ENCODE data around the gene GNAI1.

GNAI1 gene

DNA sequence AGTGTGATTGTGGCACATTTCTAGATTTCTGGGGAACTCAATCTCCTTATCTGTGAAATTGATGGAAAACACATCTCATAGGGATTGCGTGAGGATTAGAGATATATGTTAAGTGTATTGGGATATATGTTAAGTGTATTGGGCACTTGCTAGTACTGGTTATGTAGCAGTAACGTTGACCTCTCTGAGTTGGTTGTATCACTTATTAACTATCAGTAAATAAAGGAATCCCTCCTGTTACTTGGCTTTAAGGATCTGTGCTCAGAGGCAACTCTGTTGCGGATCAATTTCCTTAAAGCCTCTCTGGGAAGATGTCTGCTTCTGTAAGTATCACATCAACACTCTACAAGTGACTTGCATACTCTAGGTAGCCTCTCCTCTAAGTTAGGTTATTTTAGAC is 25.2 kb downstream of the GNAI1 start:
- no peak for DNase-seq (ENCODE audit: low read depth)

DNA sequence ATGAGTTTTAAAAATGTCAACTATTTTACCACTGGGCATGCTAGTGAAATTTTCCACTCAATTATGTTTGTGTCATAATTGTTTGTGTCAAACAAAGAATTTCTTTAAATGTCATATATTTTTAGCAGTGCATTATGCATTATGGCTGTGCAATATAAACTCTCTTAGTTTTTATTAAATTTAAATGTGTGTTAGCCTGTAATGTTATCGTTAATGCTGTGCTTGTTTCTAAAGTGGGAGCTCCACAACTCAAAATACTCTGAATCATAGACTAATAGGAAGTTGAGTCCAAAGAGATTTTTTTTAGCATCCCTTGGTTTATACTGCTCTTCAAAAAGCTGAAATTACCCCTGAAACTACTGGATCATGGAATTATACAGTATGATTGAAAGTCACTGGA is 26.8 kb downstream of the GNAI1 start:
- no peak for DNase-seq (ENCODE audit: low read depth)

DNA sequence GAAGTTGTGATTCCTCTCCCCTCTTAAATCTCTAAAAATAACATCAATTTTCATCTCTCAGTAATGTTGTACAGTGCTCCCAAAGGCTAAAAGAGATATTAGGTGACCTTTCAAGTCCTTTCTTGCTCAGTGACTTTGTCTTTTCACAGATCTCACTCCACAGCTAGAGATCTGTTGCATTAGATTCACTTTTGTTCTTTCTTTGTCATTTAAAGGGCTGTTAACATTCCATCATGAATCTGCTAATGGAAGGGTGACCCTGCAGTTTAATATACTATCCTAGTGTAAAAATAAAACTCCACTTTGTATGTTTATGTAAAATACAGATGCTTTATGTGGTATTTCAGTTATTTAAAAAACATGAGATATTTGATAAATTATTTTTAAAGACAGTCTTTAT is 30.5 kb downstream of the GNAI1 start:
- no peak for DNase-seq (ENCODE audit: low read depth)

DNA sequence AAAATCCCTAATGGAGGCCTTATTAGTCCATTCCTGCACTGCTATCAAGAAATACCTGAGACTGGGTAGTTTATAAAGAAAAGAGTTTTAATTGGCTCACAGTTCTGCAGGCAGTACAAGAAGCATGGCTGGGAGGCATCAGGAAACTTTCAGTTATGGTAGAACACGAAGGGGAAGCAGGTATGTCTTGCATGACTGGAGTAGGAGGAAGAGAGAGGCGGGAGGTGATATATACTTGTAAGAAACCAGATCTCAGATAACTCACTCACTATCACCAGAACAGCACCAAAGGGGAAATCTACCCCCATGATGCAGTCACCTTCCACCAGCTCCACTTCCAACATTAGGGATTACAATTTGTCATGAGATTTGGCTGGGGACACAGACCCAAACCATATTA is 35.8 kb downstream of the GNAI1 start:
- no peak for DNase-seq (ENCODE audit: low read depth)

- no peak for DNase-seq (ENCODE audit: low read depth)
Observed at GRCh38 chr7:80172387-80172786, 37.8 kb downstream of the GNAI1 start.

- DNase-seq (ENCODE audit: low read depth) = no peak
Observed at GRCh38 chr7:80175744-80176143, 41.1 kb downstream of the GNAI1 start.

GRCh38 chr7:80181411-80181810 is 46.8 kb downstream of the GNAI1 start:
- no peak for DNase-seq (ENCODE audit: low read depth)

DNA sequence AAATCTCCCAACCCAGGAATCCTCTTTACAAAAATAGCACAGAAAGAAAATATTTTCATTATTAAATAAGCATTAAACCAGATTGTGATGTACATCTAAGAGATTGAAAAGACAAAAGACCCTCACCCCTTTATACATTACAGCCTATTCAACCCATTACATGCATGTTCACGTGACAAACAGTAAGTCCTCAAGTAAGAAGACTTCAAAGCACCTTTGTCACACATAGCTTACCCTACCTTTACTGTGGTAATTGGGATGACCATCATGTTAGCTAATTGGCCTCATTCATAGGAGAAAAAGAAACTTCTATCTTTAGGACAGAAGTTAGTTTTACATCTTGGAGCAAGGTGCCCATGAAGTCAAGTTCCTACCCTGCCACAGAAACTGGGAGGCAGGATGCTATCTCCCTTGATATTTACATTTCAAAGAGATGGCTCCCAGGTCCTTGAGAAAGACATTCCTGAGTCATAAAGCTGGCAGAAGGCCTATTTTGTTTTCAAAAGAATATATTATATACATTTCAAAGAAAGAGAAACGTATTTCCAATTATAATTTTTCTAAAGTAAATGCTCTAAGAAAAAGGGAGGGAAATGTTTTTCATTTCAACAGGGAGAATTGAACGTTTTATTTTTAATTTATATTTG is 48.1 kb downstream of the GNAI1 start:
- no peak for DNase-seq (ENCODE audit: low read depth)

GRCh38 chr7:80183351-80183750 is 48.7 kb downstream of the GNAI1 start:
- no peak for DNase-seq (ENCODE audit: low read depth)

GRCh38 chr7:80183900-80184685 is 49.5 kb downstream of the GNAI1 start:
- no peak for DNase-seq (ENCODE audit: low read depth)

DNA sequence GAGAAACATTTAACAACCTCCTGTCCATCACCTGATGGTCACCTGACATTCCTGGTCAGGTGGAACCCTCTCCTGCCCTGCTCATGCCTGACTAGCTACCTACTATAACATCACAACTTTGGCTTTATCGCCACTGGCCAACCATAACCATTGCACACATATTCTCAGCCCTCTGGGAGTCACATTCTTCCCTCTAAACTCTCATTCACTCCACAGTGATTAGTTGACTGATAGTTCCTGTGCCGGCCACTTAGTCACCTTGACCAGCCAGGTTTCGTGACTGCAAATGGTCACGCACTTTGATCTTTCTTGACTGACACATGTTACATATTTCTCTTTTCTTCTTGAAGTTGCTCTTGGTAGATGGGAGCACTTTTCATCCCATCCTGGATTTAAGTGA is 50.1 kb downstream of the GNAI1 start:
- DNase-seq (ENCODE audit: low read depth) = no peak

- DNase-seq (ENCODE audit: low read depth) = no peak
Observed at GRCh38 chr7:80185571-80185970, 50.9 kb downstream of the GNAI1 start.

DNA sequence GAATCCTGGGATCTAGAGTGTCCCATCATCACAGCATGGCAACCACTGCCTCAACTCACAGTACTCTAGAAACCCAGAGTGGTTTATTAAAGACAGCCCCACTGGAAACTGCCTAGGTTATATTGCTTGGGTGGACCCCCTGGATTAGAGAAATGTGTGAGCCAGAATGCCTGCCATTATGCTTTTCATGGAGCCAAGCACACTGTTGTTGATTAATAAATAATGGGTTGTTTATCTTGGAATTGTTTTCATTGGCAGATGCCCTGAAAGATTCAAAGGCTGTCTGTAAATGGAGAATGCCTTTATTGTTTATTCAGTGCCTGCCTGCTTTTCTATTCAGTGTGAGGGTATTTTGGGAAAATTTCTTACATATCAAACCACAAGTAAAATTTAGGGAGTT is 52.1 kb downstream of the GNAI1 start:
- DNase-seq (ENCODE audit: low read depth) = no peak

GRCh38 chr7:80187279-80187678 is 52.6 kb downstream of the GNAI1 start:
- DNase-seq (ENCODE audit: low read depth) = no peak

DNA sequence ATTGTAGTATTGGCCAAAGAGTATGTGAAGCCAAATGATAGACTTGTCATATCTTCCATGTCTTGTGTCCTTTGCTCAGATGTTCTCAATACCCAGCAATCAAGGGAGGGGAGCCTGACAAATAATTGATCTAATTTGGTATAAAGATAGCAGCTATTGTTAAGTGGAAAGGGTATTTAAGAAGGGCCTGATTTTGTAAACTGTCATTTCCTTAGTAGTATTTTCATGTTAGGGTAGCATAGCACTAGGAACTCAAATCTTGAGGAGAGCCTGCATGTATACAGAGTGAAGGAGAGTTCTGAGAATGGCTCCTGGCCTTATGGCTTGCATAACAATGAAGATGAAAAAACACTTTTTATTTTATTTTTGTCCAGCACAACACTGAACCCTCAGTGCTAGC is 53.1 kb downstream of the GNAI1 start:
- no peak for DNase-seq (ENCODE audit: low read depth)

GRCh38 chr7:80189638-80190037 is 55.0 kb downstream of the GNAI1 start:
- no peak for DNase-seq (ENCODE audit: low read depth)

DNA sequence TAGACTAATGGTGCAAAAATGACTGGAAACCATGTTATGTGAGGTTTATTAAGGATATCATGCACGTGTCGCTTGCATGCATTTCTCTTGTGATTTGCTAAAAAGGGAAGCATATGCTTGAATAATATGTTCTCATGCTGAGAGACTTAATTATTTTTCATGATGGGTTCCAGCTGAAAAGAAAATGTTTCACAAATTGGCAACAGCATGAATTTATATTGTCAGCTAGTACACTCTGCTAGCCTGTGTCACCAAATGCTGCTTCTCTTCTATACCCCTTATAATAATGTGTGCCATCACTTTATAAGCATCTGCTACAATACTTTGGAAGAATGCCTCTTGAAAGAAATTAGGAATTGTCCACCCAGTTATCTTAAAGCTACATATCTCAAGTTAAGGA is 63.0 kb downstream of the GNAI1 start:
- DNase-seq (ENCODE audit: low read depth) = no peak

GRCh38 chr7:80199051-80199450 is 64.4 kb downstream of the GNAI1 start:
- no peak for DNase-seq (ENCODE audit: low read depth)

- no peak for DNase-seq (ENCODE audit: low read depth)
Observed at GRCh38 chr7:80204454-80204853, 69.8 kb downstream of the GNAI1 start.

DNA sequence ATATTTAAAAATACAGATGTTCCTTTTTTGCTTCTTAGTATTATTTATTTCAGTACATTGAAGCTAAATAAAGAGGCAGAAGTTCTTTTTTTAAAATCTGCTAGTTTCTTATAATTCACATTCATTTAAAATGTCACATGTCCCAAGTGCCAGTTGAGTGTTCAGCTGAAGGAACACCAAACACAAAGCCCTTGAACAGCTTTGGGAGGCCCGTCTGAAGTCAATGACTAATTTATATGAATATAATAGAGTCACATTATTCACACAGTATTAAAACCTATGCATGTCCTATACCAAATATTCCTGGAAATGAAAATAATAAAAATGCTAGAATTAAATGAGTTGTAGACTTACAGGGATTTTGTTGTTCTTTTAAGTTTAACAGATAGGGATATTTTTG is 70.3 kb downstream of the GNAI1 start:
- DNase-seq (ENCODE audit: low read depth) = no peak

GRCh38 chr7:80206763-80207162 is 72.1 kb downstream of the GNAI1 start:
- no peak for DNase-seq (ENCODE audit: low read depth)

DNA sequence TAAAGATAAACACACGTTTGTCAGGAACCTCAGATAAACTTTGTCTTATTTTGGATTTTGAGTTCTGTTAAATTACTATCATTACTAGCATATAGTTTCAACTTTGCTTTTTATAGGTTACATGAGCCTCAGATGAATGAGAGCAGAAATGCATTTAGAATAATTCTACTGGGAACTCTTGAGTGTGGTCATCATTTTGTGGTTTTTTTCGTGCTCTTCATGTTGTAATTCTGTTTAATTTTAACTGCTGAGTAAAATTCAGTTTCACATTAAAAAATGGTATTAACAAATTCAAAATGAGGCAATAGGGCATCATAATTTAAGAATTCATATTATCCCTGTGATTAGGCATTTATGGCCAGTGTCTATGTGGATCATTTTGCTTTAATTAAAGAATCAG is 72.9 kb downstream of the GNAI1 start:
- DNase-seq (ENCODE audit: low read depth) = no peak

DNA sequence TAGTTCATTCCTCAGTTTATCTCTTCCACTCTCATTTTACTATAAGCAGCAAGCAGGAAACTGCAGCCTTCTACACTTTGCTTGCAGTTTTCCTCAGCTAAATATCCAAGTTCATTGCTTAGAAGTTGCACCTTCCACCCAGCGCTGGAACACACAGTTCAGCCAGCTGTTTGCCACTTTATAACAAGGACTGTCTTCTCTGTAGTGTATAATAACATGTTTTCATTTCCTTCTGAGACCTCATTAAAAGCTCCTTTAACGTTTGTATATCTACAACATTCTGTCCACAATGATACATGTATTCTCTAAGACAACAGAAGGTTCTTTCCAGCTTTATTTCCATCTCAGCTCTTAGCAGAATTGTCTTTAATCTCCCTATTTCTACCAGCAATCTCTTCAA is 74.1 kb downstream of the GNAI1 start:
- no peak for DNase-seq (ENCODE audit: low read depth)

DNA sequence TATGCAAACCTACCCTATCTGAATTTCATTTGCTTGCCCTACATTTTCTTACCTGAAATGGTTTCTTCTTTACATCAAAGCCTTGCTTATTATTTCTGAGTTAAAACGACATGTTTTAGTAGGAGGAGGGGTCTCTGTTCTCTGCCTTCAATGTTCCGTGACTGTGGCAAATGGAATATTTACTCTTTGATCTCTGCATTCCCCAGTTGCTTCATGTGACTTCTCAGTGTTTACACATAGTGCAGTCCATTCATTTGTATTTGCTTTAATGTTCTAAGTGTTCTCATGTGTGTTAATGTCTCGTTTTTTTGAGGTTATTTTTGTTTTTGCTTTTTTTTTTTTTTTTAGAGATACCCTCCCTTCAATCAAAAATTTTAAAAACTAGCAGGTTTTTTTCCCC is 75.8 kb downstream of the GNAI1 start:
- no peak for DNase-seq (ENCODE audit: low read depth)

Measured in stimulated activated CD8-positive, alpha-beta memory T cell treated with anti-CD3 and anti-CD28 coated beads, Interleukin-4, amount 100 ng/mL, for 24 hours (primary cell).